HG02759 (cell line): ENCODE data around the gene HS3ST5.
A peak's percentile ranks its signal among the peaks of the same experiment; 100 is the strongest.
"Not testable (repeated sequence)": the region's sequence is repeated elsewhere in the genome, so short reads cannot be mapped to it uniquely, and the experiment has no call there.

Source experiments
- ATAC-seq: cut with Tn5 transposase; IDR thresholded peaks from one replicate; pipeline ENCODE4 v1.9.1; 2021; ENCODE audit warnings: mild to moderate bottlenecking, moderate library complexity; ENCODE audit not compliant: unreplicated experiment

The HS3ST5 gene

GRCh38 chr6:114101255-114101654 lies 241.6 kb downstream of the HS3ST5 start:
- no peak for ATAC-seq

GRCh38 chr6:114100215-114100994 lies 242.4 kb downstream of the HS3ST5 start:
- ATAC-seq = no peak

- peak; percentile 72 for ATAC-seq
Observed at GRCh38 chr6:114096561-114097172, 246.2 kb downstream of the HS3ST5 start.

GRCh38 chr6:114092943-114093342 lies 249.9 kb downstream of the HS3ST5 start:
- ATAC-seq = no peak

- no peak for ATAC-seq
Observed at GRCh38 chr6:114090626-114091025, 252.2 kb downstream of the HS3ST5 start.

GRCh38 chr6:114087496-114087895 lies 255.3 kb downstream of the HS3ST5 start:
- no peak for ATAC-seq

GRCh38 chr6:114085211-114085610 lies 257.6 kb downstream of the HS3ST5 start:
- no peak for ATAC-seq

GRCh38 chr6:114084327-114084890 lies 258.4 kb downstream of the HS3ST5 start:
- no peak for ATAC-seq

DNA sequence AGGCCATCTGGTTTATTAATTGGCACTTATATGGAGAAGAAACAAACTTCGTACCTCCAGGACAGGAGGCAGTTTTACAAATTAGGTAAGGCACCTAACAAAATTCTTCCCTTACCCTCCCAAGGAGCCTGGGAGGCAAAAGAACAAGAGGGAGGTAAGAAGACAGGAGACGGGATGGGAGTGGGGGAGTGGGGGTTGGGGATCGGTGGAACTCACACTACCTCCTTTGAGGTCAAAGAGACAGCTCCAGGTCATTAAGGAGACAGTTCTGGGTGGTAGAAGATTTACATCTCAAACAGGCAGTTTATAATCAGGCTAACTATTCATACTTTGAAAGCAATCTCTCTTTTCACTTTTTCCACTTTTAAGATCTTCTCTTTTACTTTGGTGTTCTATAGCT lies 259.6 kb downstream of the HS3ST5 start:
- no peak for ATAC-seq

GRCh38 chr6:114081730-114082129 lies 261.1 kb downstream of the HS3ST5 start:
- ATAC-seq = no peak

DNA sequence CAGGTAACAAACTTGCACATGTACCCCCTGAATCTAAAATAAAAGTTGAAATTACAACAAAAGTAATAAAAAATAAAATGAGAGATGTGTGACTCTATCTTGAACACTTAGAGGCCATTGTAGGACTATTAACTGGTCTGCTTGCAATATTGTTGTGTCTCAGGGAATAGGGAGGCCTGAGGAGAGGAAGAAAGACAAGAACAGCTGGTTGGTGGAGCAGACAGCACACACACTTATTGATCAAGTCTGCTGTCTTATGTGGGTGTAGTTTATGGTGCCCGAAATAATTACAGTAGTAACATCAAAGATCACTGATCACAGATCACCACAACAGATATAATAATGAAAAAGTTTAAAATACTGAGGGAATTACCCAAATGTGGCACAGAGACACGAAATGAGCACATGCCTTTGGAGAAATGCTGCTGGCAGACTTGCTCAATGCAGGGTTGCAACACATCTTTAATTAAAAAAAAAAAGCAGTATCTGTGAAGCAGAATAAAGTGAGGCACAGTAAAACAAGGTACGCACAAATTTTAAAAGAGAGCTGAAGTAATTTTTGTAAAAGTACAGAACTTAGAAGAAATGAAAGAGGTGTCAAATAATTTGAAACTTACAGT lies 261.8 kb downstream of the HS3ST5 start:
- ATAC-seq = no peak

GRCh38 chr6:114080410-114080809 lies 262.4 kb downstream of the HS3ST5 start:
- ATAC-seq = not testable (repeated sequence)

- no peak for ATAC-seq
Observed at GRCh38 chr6:114075777-114076176, 267.0 kb downstream of the HS3ST5 start.

GRCh38 chr6:114075300-114075699 lies 267.5 kb downstream of the HS3ST5 start:
- no peak for ATAC-seq

GRCh38 chr6:114068771-114069170 lies 274.1 kb downstream of the HS3ST5 start:
- ATAC-seq = no peak

- ATAC-seq = no peak
Observed at GRCh38 chr6:114068116-114068515, 274.7 kb downstream of the HS3ST5 start.

DNA sequence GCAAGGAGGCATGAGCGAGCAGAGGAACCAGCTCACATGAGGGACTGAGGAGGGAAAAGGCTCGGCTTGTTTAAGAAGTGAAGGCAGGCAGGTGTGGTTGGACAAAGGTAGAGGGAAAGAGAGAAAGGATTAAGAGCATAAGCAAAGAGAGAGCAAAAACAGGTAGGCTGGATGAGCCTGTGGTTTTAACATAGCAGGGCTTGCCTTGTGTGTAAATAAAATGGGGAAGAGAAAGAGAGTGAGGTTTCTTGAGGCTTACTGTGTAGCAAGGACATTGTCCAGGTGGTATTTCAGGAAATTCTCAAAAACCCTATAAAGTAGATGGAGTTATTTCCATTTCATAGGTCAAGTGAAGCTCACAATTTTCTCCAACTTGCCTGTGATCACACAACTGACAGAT lies 278.0 kb downstream of the HS3ST5 start:
- no peak for ATAC-seq

- no peak for ATAC-seq
Observed at GRCh38 chr6:114063956-114064355, 278.9 kb downstream of the HS3ST5 start.

GRCh38 chr6:114062199-114062598 lies 280.6 kb downstream of the HS3ST5 start:
- no peak for ATAC-seq

DNA sequence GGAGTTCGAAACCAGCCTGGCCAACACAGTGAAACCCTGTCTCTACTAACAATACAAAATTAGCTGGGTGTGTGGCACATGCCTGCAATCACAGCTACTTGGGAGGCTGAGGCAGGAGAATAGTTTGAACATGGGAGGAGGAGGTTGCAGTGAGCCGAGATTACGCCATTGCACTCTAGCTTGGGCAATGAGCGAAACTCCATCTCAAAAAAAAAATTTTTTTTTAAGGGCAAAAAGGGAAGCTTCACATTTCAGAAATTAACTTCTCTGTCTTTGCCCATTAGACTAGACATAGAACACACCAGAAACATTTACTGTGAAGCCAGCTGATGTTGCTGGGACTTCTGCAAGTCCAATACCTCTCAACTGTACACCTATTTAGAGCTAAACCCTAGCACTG lies 281.1 kb downstream of the HS3ST5 start:
- no peak for ATAC-seq

DNA sequence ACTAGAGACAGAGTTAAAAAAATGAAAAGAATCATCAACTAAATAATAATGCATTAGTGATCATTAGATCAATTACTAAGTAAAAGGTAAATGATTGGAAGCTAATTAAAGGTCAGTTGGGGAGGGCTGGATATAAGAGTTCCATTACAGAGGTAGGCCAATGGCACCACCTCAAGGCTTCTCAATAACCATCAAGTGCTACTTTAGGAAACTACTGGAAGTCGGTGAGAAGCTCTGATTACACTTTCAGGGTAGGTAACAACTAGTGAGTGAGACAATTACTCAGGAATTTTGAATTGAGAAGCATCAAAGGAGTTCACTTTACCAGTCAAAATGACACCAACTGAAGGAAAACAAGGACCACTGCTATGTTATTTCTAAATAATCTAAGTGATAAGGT lies 281.7 kb downstream of the HS3ST5 start:
- no peak for ATAC-seq

DNA sequence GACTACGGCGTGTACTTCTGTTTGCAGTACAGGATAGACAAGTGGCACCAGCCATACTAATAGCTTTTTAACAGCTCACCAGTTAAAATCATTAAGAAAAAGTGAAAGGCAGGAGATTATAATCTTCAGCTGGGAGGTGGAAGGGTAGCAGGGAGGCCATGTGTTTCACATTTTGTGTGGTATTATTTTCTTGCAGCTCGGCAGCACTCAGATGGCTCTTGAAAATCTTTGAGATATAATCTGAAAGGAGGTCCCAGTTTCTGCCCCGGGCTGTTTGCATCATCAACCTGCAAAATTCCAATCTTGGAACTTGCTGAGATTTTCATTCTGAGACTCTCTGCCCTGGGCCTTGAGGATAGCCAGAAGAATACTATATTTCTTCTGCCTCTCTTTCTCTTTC lies 284.4 kb downstream of the HS3ST5 start:
- ATAC-seq = no peak
